Fibroblast of the aortic adventitia (primary cell): ENCODE measurements around the gene CAPN13. TPM values are rescaled to one million over a fixed set of nuclear protein-coding genes. Genes with fewer than 3 reads are reported as not detected.

ENCODE experiments used
- DNase-seq: peaks from one replicate; pipeline ENCODE4 v3.0.0-alpha.2; 2010; ENCODE audit warnings: low read depth
- H3K4me3 ChIP-seq: 2 replicates; pipeline ENCODE4 v1.5.1; 2011; ENCODE audit warnings: low read depth, mild to moderate bottlenecking, control low read depth, low read length, moderate library complexity
- CTCF ChIP-seq: IDR thresholded peaks from 2 replicates; pipeline ENCODE4 v1.5.1; 2011; ENCODE audit warnings: mild to moderate bottlenecking, low read length, control low read depth, inconsistent platforms; ENCODE audit not compliant: insufficient read depth
- total RNA-seq: library from RNA; depleted of rRNA; stranded (reverse); fragments of >200 nt; gene quantifications from 2 replicates; pipeline ENCODE4 v1.2.3, GENCODE V29; 2012; ENCODE audit warnings: low replicate concordance

Gene CAPN13
- total RNA-seq, 1 donor = not detected

- no peak for TF ChIP-seq CTCF
- H3K4me3 ChIP-seq = no peak overlapping the region
- DNase-seq = no peak
Observed at GRCh38 chr2:30766666-30767065, 40.6 kb downstream of the CAPN13 start.

- DNase-seq = no peak
- no peak overlapping the region for H3K4me3 ChIP-seq
- no peak for TF ChIP-seq CTCF
Observed at GRCh38 chr2:30765876-30766470, 41.3 kb downstream of the CAPN13 start.

- no peak for DNase-seq
- no peak overlapping the region for H3K4me3 ChIP-seq
- TF ChIP-seq CTCF = no peak
Observed at GRCh38 chr2:30765191-30765590, 42.1 kb downstream of the CAPN13 start.

- no peak overlapping the region for H3K4me3 ChIP-seq
- no peak for DNase-seq
- TF ChIP-seq CTCF = no peak
Observed at GRCh38 chr2:30764021-30764800, 43.0 kb downstream of the CAPN13 start.

GRCh38 chr2:30763151-30763660 is 44.0 kb downstream of the CAPN13 start:
- DNase-seq = no peak
- TF ChIP-seq CTCF = no peak
- no peak overlapping the region for H3K4me3 ChIP-seq

GRCh38 chr2:30761226-30761625 is 46.0 kb downstream of the CAPN13 start:
- no peak for DNase-seq
- H3K4me3 ChIP-seq = no peak overlapping the region
- no peak for TF ChIP-seq CTCF
